Uterus (tissue), 4 donors: ENCODE results near the gene PGAP2. TPM values are rescaled to one million over a fixed set of nuclear protein-coding genes. Genes with fewer than 3 reads are reported as not detected.
A peak's percentile ranks its signal among the peaks of the same experiment; 100 is the strongest.

Experiments used
- DNase-seq, 2 donors: peaks; one replicate each; pipeline ENCODE4 v3.0.0-alpha.2; 2019 to 2020
- H3K27ac ChIP-seq, 2 donors: fragments of 200-600 bp; sonication (generic); 1 replicate in 1 of 2; 2 replicates in 1 of 2; pipeline ENCODE4 v1.5.1; 2016 to 2018
- H3K27me3 ChIP-seq, 2 donors: fragments of 200-600 bp; sonication (generic); one replicate each; pipeline ENCODE4 v1.5.1; 2018 to 2019; ENCODE audit warnings: control low read depth in 1 of 2
- H3K36me3 ChIP-seq, 2 donors: fragments of 200-600 bp; sonication (generic); one replicate each; pipeline ENCODE4 v1.5.1; 2019; ENCODE audit warnings: control low read depth in 1 of 2
- H3K4me1 ChIP-seq, 2 donors: fragments of 200-600 bp; sonication (generic); one replicate each; pipeline ENCODE4 v1.5.1; 2018 to 2019; ENCODE audit warnings: control low read depth in 1 of 2
- H3K4me3 ChIP-seq, 2 donors: fragments of 200-600 bp; sonication (generic); 1 replicate in 1 of 2; 2 replicates in 1 of 2; pipeline ENCODE4 v1.5.1; 2018 to 2019; ENCODE audit warnings: mild to moderate bottlenecking in 1 of 2
- H3K9me3 ChIP-seq, 2 donors: fragments of 200-600 bp; sonication (generic); one replicate each; pipeline ENCODE4 v1.5.1; 2019; ENCODE audit warnings: control low read depth in 1 of 2
- POLR2A ChIP-seq, 2 donors: fragments of 450-650 bp; IDR thresholded peaks; one replicate each; pipeline ENCODE4 v1.6.1; 2016; ENCODE audit warnings: antibody characterized with exemption in 2 of 2, mild to moderate bottlenecking in 1 of 2, moderate library complexity in 1 of 2
- intact Hi-C: fragments of 100-400 bp; cut with DNase I; formaldehyde crosslinking; loops from one replicate; pipeline ENCODE4 v1.15.1; 2023; ENCODE audit warnings: low total_unique reads
- total RNA-seq, 4 donors: library from RNA; depleted of rRNA in 3 of 4; stranded (reverse); fragments of >200 nt in 3 of 4; gene quantifications; one replicate each; pipeline versions ENCODE4 v1.1.0 to v1.2.4, GENCODE V29; 2014 to 2023
- TF ChIP-seq, protein P1 (sequence below), 4 experiments: fragments of 200-600 bp in 2 of 4; fragments of 450-650 bp in 2 of 4; sonication (generic) in 2 of 4; IDR thresholded peaks; one replicate each; pipeline ENCODE4 v1.5.1; 2016 to 2019; ENCODE audit warnings: antibody characterized with exemption in 4 of 4, mild to moderate bottlenecking in 2 of 4, moderate library complexity in 1 of 4
- donor health status: DM: yes; HTN: yes; CAD: no.

Gene PGAP2
- total RNA-seq, 4 donors from 2014 or later = 12.2 to 16.5 (median 13.8) TPM; not detected in 1

DNA sequence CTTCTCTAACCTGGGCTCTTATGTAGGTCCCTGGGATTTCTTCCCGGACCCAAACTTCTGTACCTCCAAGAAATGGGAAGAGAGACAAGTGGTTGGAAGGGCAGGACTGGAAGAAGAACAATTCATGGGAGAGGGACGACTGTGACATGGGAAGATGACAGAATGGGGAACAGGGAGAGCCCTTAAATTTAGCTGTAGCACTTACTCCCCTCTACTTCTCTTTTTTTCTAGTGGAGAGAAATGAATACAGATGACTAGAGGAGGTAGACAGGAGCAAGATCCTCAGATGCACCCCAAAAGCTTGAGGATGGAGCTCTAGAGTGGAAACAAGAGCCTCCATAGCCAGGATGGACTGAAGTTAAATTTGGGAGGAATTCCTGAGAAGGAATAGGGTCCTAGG, 30.1 kb downstream of the PGAP2 start:
- Histone ChIP-seq H3K4me1 (peaks cover 0 to 9% of the 10 kb centered on the region in 2 donors), H3K9me3 (no peaks in the 10 kb centered on the region), H3K36me3 (no peaks in the 10 kb centered on the region), H3K4me3 (no peak overlapping the region), H3K27me3 (no peaks in the 10 kb centered on the region), H3K27ac (no peak overlapping the region)
- intact Hi-C loops = no loop called here
- TF ChIP-seq POLR2A (IDR thresholded peaks at IDR 0.05) = no peak
- DNase-seq = no peak

DNA sequence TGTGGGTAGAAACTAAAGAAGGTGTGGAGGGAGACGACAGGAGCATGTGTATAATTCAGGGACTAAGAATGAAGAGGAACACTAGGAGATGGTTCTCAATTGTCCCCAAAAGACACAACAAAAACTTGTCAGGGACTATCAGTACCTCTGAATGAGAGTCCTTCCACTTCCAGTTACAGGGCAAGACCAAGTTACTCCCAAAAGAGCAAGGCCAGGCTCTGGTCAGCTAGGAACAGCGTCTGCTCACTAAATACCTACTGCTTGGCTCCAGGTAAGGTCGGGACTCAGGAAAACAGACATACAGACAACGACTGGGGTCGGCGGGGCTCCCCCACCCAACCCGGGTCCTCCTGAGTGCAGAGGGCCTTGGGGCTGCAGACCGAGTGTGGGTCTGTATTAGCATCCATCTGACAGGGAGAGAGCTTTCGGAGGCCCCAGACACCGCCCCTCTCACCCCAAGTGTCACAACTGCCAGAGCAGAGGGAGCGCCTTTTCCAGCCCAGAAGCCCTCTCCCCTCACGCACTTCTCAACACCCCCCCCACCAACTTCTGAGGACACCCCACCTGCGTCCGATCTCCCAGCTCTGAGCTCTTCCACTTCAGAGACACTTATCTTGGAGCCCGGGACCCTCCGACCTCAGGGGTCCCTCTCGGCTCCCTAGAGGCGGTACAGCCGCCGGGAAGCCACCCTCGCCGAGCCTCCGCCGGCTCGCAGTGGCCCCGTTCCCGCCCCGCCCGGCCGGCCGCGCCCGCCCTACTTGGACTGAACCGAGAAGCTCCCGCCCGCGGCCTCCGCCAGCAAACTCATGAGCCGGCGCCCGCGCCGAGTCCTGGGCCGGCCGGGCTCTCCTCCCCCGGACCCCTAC, 31.9 kb downstream of the PGAP2 start:
- DNase-seq = no peak
- intact Hi-C loops = loop anchor here (2.0 kb wide), 1 partner anchor 41 kb away; no protein-coding TSS in a partner anchor

DNA sequence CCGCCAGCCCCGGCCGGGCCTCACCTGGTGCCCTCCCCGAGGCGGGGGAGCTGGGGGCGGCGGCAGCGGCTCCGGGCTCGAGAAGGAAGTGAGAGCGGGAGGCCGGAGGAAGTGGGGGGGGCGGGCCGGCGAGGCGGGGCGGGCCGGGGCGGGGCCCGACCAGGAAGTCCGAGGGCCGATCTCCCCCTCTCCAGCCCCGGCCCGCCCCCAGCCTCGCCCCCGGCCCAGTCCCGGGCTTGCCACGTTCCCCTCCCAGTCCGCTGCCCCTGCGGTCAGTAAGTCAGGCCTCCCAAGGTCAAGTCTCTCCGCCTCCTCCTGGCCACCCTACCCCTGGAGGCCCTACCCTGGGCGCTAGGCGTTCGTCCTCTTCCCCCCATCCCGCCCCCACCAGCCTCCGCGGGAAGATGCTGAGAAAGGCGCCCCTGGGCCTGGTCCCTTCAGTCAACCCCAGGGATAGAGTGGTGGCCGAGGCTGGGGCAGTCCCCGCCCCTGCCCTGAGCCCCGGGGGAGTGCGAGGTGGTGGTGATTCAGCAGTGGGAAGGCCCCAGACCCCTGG, 32.6 kb downstream of the PGAP2 start, which contains the start of gene RHOG:
RHOG (minus strand) TSS at position 90 of the 556 bp plus-strand sequence. CDS start 12,821 bp downstream, outside the sequence.
- Histone ChIP-seq H3K9me3 (no peaks in the 10 kb centered on the region), H3K27me3 (no peaks in the 10 kb centered on the region), H3K36me3 (no peaks in the 10 kb centered on the region), H3K4me1 (peaks cover 0 to 9% of the 10 kb centered on the region in 2 donors), H3K4me3 (peak within 1 kb of the TSS; percentile 89 to 96), H3K27ac (peak within 1 kb of the TSS; percentile 97 to 99)
- peak; percentile 81 to 82 for DNase-seq
- intact Hi-C loops = loop anchor here (2.0 kb wide), 1 partner anchor 42 kb away; no protein-coding TSS in a partner anchor
- TF ChIP-seq POLR2A (IDR thresholded peaks at IDR 0.05) = peak; percentile 34 to 40
- TF ChIP-seq, protein P1, sequence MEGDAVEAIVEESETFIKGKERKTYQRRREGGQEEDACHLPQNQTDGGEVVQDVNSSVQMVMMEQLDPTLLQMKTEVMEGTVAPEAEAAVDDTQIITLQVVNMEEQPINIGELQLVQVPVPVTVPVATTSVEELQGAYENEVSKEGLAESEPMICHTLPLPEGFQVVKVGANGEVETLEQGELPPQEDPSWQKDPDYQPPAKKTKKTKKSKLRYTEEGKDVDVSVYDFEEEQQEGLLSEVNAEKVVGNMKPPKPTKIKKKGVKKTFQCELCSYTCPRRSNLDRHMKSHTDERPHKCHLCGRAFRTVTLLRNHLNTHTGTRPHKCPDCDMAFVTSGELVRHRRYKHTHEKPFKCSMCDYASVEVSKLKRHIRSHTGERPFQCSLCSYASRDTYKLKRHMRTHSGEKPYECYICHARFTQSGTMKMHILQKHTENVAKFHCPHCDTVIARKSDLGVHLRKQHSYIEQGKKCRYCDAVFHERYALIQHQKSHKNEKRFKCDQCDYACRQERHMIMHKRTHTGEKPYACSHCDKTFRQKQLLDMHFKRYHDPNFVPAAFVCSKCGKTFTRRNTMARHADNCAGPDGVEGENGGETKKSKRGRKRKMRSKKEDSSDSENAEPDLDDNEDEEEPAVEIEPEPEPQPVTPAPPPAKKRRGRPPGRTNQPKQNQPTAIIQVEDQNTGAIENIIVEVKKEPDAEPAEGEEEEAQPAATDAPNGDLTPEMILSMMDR (IDR thresholded peaks at IDR 0.05) = no peak

More for the DNA sequence above, 31.9 kb downstream of the PGAP2 start:
- Histone ChIP-seq H3K27ac (peak overlapping the region; percentile 97 to 99), H3K4me1 (peaks cover 0 to 9% of the 10 kb centered on the region in 2 donors), H3K36me3 (no peaks in the 10 kb centered on the region), H3K9me3 (no peaks in the 10 kb centered on the region), H3K27me3 (no peaks in the 10 kb centered on the region), H3K4me3 (peak overlapping the region; percentile 89 to 96)
- TF ChIP-seq POLR2A (IDR thresholded peaks at IDR 0.05) = no peak
- TF ChIP-seq, protein P1 (IDR thresholded peaks at IDR 0.05) = no peak

DNA sequence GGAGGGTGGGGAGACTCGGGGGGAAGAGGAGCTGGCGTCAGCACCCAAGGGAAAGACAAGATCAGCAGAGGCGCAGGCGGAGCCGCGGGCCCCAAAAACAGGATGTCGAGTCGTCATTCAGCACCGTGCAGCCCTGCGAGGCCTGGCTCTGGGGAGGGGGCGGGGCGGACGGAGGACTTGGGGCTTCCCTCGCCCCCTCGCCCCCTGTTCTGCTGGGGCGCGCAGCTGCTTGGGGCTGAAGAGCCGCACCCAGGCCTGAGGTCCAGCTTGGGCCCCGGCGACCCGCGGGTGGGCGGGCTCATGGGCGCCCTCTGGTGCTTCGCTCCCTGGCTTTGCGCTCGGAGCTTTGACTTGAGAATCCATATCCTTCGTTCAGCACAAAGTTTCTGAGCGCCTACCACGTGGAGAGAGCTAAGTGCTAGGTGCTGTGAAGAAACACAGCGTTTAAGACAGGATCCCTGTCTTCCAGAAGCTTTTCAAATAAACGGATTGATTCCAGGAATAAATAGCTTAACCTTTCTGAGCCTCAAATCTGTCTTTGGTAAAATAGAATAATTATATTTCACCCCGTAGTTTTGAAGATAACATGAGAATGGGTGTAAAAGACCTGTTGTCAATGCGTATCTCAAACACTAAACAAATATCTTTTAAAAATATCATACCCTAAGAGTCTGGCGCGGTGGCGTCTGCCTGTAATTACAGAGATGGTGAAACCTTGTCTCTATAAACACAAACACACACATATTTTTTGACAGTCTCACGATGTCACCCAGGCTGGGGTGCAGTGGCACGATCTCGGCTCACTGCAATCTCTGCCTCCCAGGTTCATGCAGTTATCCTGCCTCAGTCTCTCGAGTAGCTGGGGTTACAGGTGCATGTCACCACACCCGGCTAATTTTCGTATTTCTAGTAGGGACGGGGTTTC, 33.3 kb downstream of the PGAP2 start:
- Histone ChIP-seq H3K4me1 (peaks cover 0 to 9% of the 10 kb centered on the region in 2 donors), H3K9me3 (no peaks in the 10 kb centered on the region), H3K27me3 (no peaks in the 10 kb centered on the region), H3K27ac (peak overlapping the region; percentile 97 to 99), H3K36me3 (no peaks in the 10 kb centered on the region), H3K4me3 (peak overlapping the region; percentile 89 to 96)
- intact Hi-C loops = loop anchor here (2.0 kb wide), 1 partner anchor 43 kb away; no protein-coding TSS in a partner anchor
- peak; percentile 84 to 88 for DNase-seq
- peak in 1 of 2 donors; percentile 46 for TF ChIP-seq POLR2A (IDR thresholded peaks at IDR 0.05)
- TF ChIP-seq, protein P1 (IDR thresholded peaks at IDR 0.05) = peak; percentile 68 to 91 (median 77)

DNA sequence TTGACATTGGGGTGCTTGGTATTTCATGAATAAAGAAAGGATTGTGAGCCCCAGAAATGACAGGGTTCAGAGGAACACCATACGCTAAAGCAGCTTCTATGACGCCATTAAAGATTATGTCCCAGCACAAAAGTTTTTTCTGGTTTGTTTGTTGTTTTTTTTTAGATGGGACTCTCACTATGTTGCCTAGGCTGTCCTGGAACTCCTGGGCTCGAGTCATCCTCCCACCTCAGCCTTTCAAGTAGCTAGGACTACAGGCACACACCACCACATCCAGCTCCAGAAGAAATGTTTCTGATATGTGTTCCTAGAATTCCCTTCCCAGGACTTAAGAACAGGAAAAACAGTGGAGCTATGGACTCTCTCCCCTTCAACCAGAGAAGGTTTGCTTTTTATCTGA, 35.0 kb downstream of the PGAP2 start:
- intact Hi-C loops = no loop called here
- H3K27me3 ChIP-seq = no peaks in the 10 kb centered on the region
- TF ChIP-seq, protein P1 (IDR thresholded peaks at IDR 0.05) = no peak
- no peak for TF ChIP-seq POLR2A (IDR thresholded peaks at IDR 0.05)
- no peak overlapping the region for H3K27ac ChIP-seq
- no peaks in the 10 kb centered on the region for H3K4me1 ChIP-seq
- no peak overlapping the region for H3K4me3 ChIP-seq
- H3K9me3 ChIP-seq = no peaks in the 10 kb centered on the region
- H3K36me3 ChIP-seq = no peaks in the 10 kb centered on the region
- DNase-seq = no peak
